SK-N-SH (cell line): ENCODE results near the gene PREPL. TPM values are rescaled to one million over a fixed set of nuclear protein-coding genes. Genes with fewer than 3 reads are reported as not detected.
A peak's percentile ranks its signal among the peaks of the same experiment; 100 is the strongest.

Experiments used
- CTCF ChIA-PET: fragments of 300-600, 350-600 bp; formaldehyde crosslinking; extraction: SDS; loops from one replicate; lab custom pipeline; 2021; lab: Yijun Ruan, JAX
- POLR2A ChIA-PET: fragments of 350-600 bp; sonication (Branson Sonifier 250); formaldehyde crosslinking; extraction: SDS; loops from one replicate; lab custom pipeline; 2020; ENCODE audit warnings: antibody characterized with exemption, inconsistent platforms; lab: Yijun Ruan, JAX
- DNase-seq: peaks from one replicate; pipeline ENCODE4 v3.0.0; 2012
- H2AFZ ChIP-seq: fragments of 200-600 bp; sonication (generic); 2 replicates; pipeline ENCODE4 v1.8.1; 2016; ENCODE audit warnings: antibody characterized with exemption, mild to moderate bottlenecking, low read depth
- H3F3A ChIP-seq: fragments of 200-600 bp; sonication (generic); replicated peaks from 2 replicates; pipeline ENCODE3; 2016; ENCODE audit warnings: antibody characterized with exemption, mild to moderate bottlenecking; ENCODE audit not compliant: insufficient read depth
- H3K27ac ChIP-seq, 2 experiments: fragments of 200-500 bp in 1 of 2; fragments of 200-600 bp in 1 of 2; sonication (Bioruptor generic) in 1 of 2; sonication (generic), shearing (Covaris generic) in 1 of 2; 2 replicates each; pipeline versions ENCODE4 v1.5.1 to v1.6.1; 2014 to 2016; ENCODE audit warnings: low read depth in 2 of 2, inconsistent platforms in 1 of 2, low read length in 1 of 2, mild to moderate bottlenecking in 1 of 2, mixed read lengths in 1 of 2
- H3K27me3 ChIP-seq: fragments of 200-600 bp; sonication (generic), shearing (Covaris generic); 2 replicates; pipeline ENCODE4 v1.6.1; 2016; ENCODE audit warnings: mixed run types; ENCODE audit not compliant: insufficient read depth
- H3K36me3 ChIP-seq, 2 experiments: fragments of 200-500 bp in 1 of 2; fragments of 200-600 bp in 1 of 2; sonication (Bioruptor generic) in 1 of 2; sonication (generic) in 1 of 2; replicated peaks in 1 of 2; 2 replicates each; pipeline versions ENCODE3 to v1.5.1; 2014 to 2016; ENCODE audit warnings: low read length in 1 of 2, mild to moderate bottlenecking in 1 of 2; ENCODE audit not compliant: insufficient read depth in 2 of 2, control insufficient read depth in 1 of 2
- H3K4me1 ChIP-seq, 2 experiments: fragments of 200-500 bp in 1 of 2; fragments of 200-600 bp in 1 of 2; sonication (Bioruptor generic) in 1 of 2; sonication (generic), shearing (Covaris generic) in 1 of 2; 2 replicates each; pipeline versions ENCODE4 v1.5.1 to v1.6.1; 2014 to 2016; ENCODE audit warnings: low read depth in 1 of 2, low read length in 1 of 2, mixed run types in 1 of 2; ENCODE audit not compliant: insufficient read depth in 2 of 2, control insufficient read depth in 1 of 2
- H3K4me2 ChIP-seq: fragments of 200-600 bp; sonication (generic), shearing (Covaris generic); 2 replicates; pipeline ENCODE4 v1.6.1; 2017; ENCODE audit warnings: mixed run types
- H3K4me3 ChIP-seq, 2 experiments: fragments of 200-500 bp in 1 of 2; fragments of 200-600 bp in 1 of 2; sonication (Bioruptor generic) in 1 of 2; sonication (generic), shearing (Covaris generic) in 1 of 2; 2 replicates each; pipeline versions ENCODE4 v1.5.1 to v1.8.1; 2014 to 2016; ENCODE audit warnings: low read depth in 2 of 2, inconsistent platforms in 1 of 2, low read length in 1 of 2, mild to moderate bottlenecking in 1 of 2, mixed read lengths in 1 of 2, moderate library complexity in 1 of 2
- H3K79me2 ChIP-seq: fragments of 200-600 bp; sonication (generic); 2 replicates; pipeline ENCODE4 v1.8.1; 2017; ENCODE audit warnings: mild to moderate bottlenecking; ENCODE audit not compliant: insufficient read depth
- H3K9ac ChIP-seq: fragments of 200-600 bp; sonication (generic); 2 replicates; pipeline ENCODE4 v1.6.1; 2017; ENCODE audit warnings: mixed run types
- H3K9me2 ChIP-seq: fragments of 200-600 bp; sonication (generic); 2 replicates; pipeline ENCODE4 v1.6.1; 2017; ENCODE audit warnings: mixed run types
- H3K9me3 ChIP-seq: fragments of 200-600 bp; sonication (generic); 2 replicates; pipeline ENCODE4 v1.6.1; 2017; ENCODE audit warnings: mixed run types, mild to moderate bottlenecking, moderate library complexity
- H4K20me1 ChIP-seq: fragments of 200-600 bp; sonication (generic); 2 replicates; pipeline ENCODE4 v1.6.1; 2017; ENCODE audit warnings: mild to moderate bottlenecking, mixed run types; ENCODE audit not compliant: insufficient read depth
- ELF1 ChIP-seq: IDR thresholded peaks from 2 replicates; pipeline ENCODE4 v1.4.0; 2012
- FOSL2 ChIP-seq: IDR thresholded peaks from 2 replicates; pipeline ENCODE4 v1.4.0; 2012; ENCODE audit warnings: low read depth, mild to moderate bottlenecking, moderate library complexity, borderline replicate concordance
- GABPA ChIP-seq: IDR thresholded peaks from 2 replicates; pipeline ENCODE4 v1.4.0; 2012; ENCODE audit warnings: low read depth, mild to moderate bottlenecking
- GATA2 ChIP-seq: sonication (generic); formaldehyde crosslinking; IDR thresholded peaks from 2 replicates; pipeline ENCODE4 v1.5.0; 2020; ENCODE audit warnings: mild to moderate bottlenecking, missing genetic modification reagents
- JUND ChIP-seq: IDR thresholded peaks from 2 replicates; pipeline ENCODE4 v1.4.0; 2012
- MXI1 ChIP-seq: IDR thresholded peaks from 2 replicates; pipeline ENCODE4 v1.6.1; 2012; ENCODE audit warnings: mild to moderate bottlenecking, low read depth, low read length, improper control_type of control experiment
- NRF1 ChIP-seq: IDR thresholded peaks from 2 replicates; pipeline ENCODE4 v1.6.1; 2012; ENCODE audit warnings: low read depth, mild to moderate bottlenecking, low read length
- RAD21 ChIP-seq: IDR thresholded peaks from 2 replicates; pipeline ENCODE4 v1.6.1; 2012; ENCODE audit warnings: mild to moderate bottlenecking, low read length
- RFX5 ChIP-seq: IDR thresholded peaks from 2 replicates; pipeline ENCODE4 v1.6.1; 2012; ENCODE audit warnings: mild to moderate bottlenecking, improper control_type of control experiment, low read length
- SMC3 ChIP-seq: IDR thresholded peaks from 2 replicates; pipeline ENCODE4 v1.6.1; 2012; ENCODE audit warnings: low read depth, low read length, improper control_type of control experiment
- TAF1 ChIP-seq: IDR thresholded peaks from 2 replicates; pipeline ENCODE4 v1.6.1; 2012; ENCODE audit warnings: low read depth, mild to moderate bottlenecking, low read length, moderate library complexity, borderline replicate concordance
- TCF12 ChIP-seq: IDR thresholded peaks from 2 replicates; pipeline ENCODE4 v1.4.0; 2012
- YY1 ChIP-seq: IDR thresholded peaks from 2 replicates; pipeline ENCODE4 v1.4.0; 2012; ENCODE audit warnings: low read depth, mild to moderate bottlenecking
- WGBS: methylation state at CpG from one replicate; pipeline ENCODE4 v1.1.6; 2017; ENCODE audit warnings: low lambda C conversion rate; 5-methylcytosine and 5-hydroxymethylcytosine counted together
- polyA plus RNA-seq, 3 experiments: library from polyadenylated mRNA; depleted of rRNA; stranded (reverse); fragments of >200 nt; gene quantifications; 2 replicates each; pipeline ENCODE4 v1.2.3, GENCODE V29; 2012
- TF ChIP-seq, protein P1 (sequence below): IDR thresholded peaks from 2 replicates; pipeline ENCODE4; 2012
- TF ChIP-seq, protein P2 (sequence below): IDR thresholded peaks from 2 replicates; pipeline ENCODE4 v1.4.0; 2012; ENCODE audit warnings: low read depth, borderline replicate concordance
- TF ChIP-seq, protein P3 (sequence below): IDR thresholded peaks from 2 replicates; pipeline ENCODE4 v1.6.1; 2012; ENCODE audit warnings: mild to moderate bottlenecking, low read depth, low read length, moderate library complexity
- TF ChIP-seq, protein P4 (sequence below): fragments of 150-350 bp; IDR thresholded peaks from 2 replicates; pipeline ENCODE4 v1.6.1; 2016; ENCODE audit warnings: mild to moderate bottlenecking, low read depth, low read length
- TF ChIP-seq, protein P5 (sequence below): IDR thresholded peaks from 2 replicates; pipeline ENCODE4 v1.4.0; 2012; ENCODE audit warnings: low read depth

Gene PREPL
- polyA plus RNA-seq, 1 of the 3 experiments (the other 2 are of a cell fraction), result 22.6 TPM

DNA sequence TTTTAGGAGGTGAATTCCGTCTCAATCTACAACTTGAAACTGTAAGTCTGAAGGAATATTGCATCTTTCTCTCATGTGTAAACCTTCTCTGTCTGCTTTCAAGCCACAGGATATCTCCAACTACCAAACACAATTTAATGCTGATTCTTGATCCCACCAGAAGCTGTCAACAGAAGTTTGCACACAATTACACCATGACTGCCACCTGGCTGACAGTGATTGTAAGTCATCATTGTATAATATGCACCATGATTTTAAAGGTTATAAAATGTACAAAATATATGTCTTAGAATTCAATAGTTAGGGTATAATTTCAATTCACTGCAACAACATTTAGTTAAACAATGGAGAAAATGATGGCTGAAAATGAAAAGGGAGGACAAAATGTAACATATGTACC lies 18.4 kb downstream of the PREPL start (continued):
- TF ChIP-seq, protein P1, sequence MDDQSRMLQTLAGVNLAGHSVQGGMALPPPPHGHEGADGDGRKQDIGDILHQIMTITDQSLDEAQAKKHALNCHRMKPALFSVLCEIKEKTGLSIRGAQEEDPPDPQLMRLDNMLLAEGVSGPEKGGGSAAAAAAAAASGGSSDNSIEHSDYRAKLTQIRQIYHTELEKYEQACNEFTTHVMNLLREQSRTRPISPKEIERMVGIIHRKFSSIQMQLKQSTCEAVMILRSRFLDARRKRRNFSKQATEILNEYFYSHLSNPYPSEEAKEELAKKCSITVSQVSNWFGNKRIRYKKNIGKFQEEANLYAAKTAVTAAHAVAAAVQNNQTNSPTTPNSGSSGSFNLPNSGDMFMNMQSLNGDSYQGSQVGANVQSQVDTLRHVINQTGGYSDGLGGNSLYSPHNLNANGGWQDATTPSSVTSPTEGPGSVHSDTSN, result no peak
- TF ChIP-seq RAD21 (peak; percentile 66), JUND (no peak), TAF1 (no peak), SMC3 (peak; percentile 52), TCF12 (no peak), GABPA (no peak)
- TF ChIP-seq, protein P2, sequence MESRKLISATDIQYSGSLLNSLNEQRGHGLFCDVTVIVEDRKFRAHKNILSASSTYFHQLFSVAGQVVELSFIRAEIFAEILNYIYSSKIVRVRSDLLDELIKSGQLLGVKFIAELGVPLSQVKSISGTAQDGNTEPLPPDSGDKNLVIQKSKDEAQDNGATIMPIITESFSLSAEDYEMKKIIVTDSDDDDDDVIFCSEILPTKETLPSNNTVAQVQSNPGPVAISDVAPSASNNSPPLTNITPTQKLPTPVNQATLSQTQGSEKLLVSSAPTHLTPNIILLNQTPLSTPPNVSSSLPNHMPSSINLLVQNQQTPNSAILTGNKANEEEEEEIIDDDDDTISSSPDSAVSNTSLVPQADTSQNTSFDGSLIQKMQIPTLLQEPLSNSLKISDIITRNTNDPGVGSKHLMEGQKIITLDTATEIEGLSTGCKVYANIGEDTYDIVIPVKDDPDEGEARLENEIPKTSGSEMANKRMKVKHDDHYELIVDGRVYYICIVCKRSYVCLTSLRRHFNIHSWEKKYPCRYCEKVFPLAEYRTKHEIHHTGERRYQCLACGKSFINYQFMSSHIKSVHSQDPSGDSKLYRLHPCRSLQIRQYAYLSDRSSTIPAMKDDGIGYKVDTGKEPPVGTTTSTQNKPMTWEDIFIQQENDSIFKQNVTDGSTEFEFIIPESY, result no peak

DNA sequence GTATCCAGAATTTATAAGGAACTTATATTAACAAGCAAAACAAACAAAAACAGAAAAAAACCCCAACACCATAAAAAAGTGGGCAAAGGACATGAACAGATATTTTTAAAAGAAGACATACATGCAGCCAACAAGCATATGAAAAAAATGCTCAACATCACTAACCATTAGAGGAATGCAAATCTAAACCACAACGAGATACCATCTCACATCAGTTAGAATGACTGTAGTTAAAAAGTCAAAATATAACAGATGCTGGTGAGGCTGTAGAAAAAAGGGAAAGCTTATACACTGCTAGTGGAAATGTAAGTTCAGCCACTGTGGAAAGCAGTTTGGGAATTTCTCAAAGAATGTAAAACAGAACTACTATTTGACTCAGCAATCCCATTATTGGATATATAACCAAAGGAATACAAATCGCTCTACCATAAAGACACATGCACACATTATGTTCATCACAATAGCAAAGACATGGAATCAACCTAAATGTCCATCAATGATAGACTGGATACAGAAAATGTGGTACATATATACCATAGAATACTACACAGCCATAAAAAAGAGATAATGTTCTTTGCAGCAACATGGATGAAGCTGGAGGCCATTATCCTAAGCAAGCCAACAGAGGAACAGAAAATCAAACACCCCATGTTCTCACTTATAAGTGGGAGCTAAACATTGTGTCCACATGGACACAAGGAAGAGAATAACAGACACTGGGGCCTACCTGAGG lies 25.3 kb downstream of the PREPL start:
- no peak overlapping the region for H3K9ac ChIP-seq
- CTCF ChIA-PET, result interaction anchor here (1.8 kb wide), 1 partner anchor 143 kb away, joined by 7 read pairs; no protein-coding TSS in a partner anchor
- TF ChIP-seq TCF12 (no peak), RAD21 (no peak), GATA2 (CRISPR knock-in tag) (no peak), NRF1 (no peak), RFX5 (no peak), JUND (no peak), ELF1 (no peak), YY1 (no peak), MXI1 (no peak), SMC3 (no peak), FOSL2 (no peak)
- TF ChIP-seq, protein P3, sequence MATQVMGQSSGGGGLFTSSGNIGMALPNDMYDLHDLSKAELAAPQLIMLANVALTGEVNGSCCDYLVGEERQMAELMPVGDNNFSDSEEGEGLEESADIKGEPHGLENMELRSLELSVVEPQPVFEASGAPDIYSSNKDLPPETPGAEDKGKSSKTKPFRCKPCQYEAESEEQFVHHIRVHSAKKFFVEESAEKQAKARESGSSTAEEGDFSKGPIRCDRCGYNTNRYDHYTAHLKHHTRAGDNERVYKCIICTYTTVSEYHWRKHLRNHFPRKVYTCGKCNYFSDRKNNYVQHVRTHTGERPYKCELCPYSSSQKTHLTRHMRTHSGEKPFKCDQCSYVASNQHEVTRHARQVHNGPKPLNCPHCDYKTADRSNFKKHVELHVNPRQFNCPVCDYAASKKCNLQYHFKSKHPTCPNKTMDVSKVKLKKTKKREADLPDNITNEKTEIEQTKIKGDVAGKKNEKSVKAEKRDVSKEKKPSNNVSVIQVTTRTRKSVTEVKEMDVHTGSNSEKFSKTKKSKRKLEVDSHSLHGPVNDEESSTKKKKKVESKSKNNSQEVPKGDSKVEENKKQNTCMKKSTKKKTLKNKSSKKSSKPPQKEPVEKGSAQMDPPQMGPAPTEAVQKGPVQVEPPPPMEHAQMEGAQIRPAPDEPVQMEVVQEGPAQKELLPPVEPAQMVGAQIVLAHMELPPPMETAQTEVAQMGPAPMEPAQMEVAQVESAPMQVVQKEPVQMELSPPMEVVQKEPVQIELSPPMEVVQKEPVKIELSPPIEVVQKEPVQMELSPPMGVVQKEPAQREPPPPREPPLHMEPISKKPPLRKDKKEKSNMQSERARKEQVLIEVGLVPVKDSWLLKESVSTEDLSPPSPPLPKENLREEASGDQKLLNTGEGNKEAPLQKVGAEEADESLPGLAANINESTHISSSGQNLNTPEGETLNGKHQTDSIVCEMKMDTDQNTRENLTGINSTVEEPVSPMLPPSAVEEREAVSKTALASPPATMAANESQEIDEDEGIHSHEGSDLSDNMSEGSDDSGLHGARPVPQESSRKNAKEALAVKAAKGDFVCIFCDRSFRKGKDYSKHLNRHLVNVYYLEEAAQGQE, result no peak
- TF ChIP-seq, protein P1, result no peak
- TF ChIP-seq, protein P4, sequence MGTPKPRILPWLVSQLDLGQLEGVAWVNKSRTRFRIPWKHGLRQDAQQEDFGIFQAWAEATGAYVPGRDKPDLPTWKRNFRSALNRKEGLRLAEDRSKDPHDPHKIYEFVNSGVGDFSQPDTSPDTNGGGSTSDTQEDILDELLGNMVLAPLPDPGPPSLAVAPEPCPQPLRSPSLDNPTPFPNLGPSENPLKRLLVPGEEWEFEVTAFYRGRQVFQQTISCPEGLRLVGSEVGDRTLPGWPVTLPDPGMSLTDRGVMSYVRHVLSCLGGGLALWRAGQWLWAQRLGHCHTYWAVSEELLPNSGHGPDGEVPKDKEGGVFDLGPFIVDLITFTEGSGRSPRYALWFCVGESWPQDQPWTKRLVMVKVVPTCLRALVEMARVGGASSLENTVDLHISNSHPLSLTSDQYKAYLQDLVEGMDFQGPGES, result no peak
- TF ChIP-seq, protein P2, result no peak
- TF ChIP-seq, protein P5, sequence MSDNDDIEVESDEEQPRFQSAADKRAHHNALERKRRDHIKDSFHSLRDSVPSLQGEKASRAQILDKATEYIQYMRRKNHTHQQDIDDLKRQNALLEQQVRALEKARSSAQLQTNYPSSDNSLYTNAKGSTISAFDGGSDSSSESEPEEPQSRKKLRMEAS, result no peak

More for the DNA sequence above, 25.3 kb downstream of the PREPL start:
- no peaks in the 10 kb centered on the region for H3K79me2 ChIP-seq
- DNase-seq, result no peak
- H3K4me3 ChIP-seq, result no peak overlapping the region
- H4K20me1 ChIP-seq, result no peaks in the 10 kb centered on the region
- no peaks in the 10 kb centered on the region for H3K27me3 ChIP-seq
- no peaks in the 10 kb centered on the region for H3K9me2 ChIP-seq
- no peaks in the 10 kb centered on the region for H3K4me1 ChIP-seq
- WGBS, result 97% methylated on average over 2 of the region's 2 CpGs
- H3K4me2 ChIP-seq, result no peak overlapping the region
- H3K27ac ChIP-seq, result no peak overlapping the region
- no peaks in the 10 kb centered on the region for H3K9me3 ChIP-seq
- H3K36me3 ChIP-seq, result peaks cover 61 to 71% of the 10 kb centered on the region in 2 experiments
- H2AFZ ChIP-seq, result no peak overlapping the region
- peaks cover 5% of the 10 kb centered on the region for H3F3A ChIP-seq
- POLR2A ChIA-PET, result no interaction called here
